Lower leg skin (tissue), 3 donors: ENCODE data around the gene TLE1.
"Not testable (repeated sequence)": the region's sequence is repeated elsewhere in the genome, so short reads cannot be mapped to it uniquely, and the experiment has no call there.

ENCODE experiments used
- CTCF ChIP-seq, 3 donors: fragments of 450-650 bp; IDR thresholded peaks; one replicate each; pipeline ENCODE4 v1.5.1; 2016; ENCODE audit warnings: antibody characterized with exemption in 3 of 3, mild to moderate bottlenecking in 3 of 3, moderate library complexity in 2 of 3
- POLR2A ChIP-seq, 2 donors: fragments of 450-650 bp; IDR thresholded peaks; one replicate each; pipeline ENCODE4 v1.6.1; 2016 to 2017; ENCODE audit warnings: antibody characterized with exemption in 2 of 2, mild to moderate bottlenecking in 1 of 2, moderate library complexity in 1 of 2

GRCh38 chr9:81595293-81595692 lies 94.1 kb downstream of the TLE1 start:
- not testable (repeated sequence) for TF ChIP-seq CTCF, POLR2A (IDR thresholded peaks at IDR 0.05)
